Karpas-422 (cell line): Measurements from ENCODE around the gene DGKK. TPM values are rescaled to one million over a fixed set of nuclear protein-coding genes. Genes with fewer than 3 reads are reported as not detected.

ENCODE experiments used
- DNase-seq: peaks from one replicate; pipeline ENCODE4 v3.0.0-alpha.2; 2015
- H2AFZ ChIP-seq: fragments of 200-600 bp; sonication (generic); 2 replicates; pipeline ENCODE4 v1.6.1; 2014; ENCODE audit warnings: antibody characterized with exemption, low read length, mixed read lengths
- H3K27ac ChIP-seq: fragments of 200-600 bp; sonication (generic); 2 replicates; pipeline ENCODE4 v1.5.1; 2014; ENCODE audit warnings: mild to moderate bottlenecking, low read length, moderate library complexity
- H3K27me3 ChIP-seq: fragments of 200-600 bp; sonication (generic); 2 replicates; pipeline ENCODE4 v1.6.1; 2014; ENCODE audit warnings: low read length, mixed read lengths
- H3K36me3 ChIP-seq: fragments of 200-600 bp; sonication (generic); 2 replicates; pipeline ENCODE4 v1.6.1; 2014; ENCODE audit warnings: low read length, mixed read lengths; ENCODE audit not compliant: insufficient read depth
- H3K4me1 ChIP-seq: fragments of 200-600 bp; sonication (generic); 2 replicates; pipeline ENCODE4 v1.6.1; 2014; ENCODE audit warnings: mild to moderate bottlenecking, low read length, mixed read lengths
- H3K4me2 ChIP-seq: fragments of 200-600 bp; sonication (generic); 2 replicates; pipeline ENCODE4 v1.6.1; 2014; ENCODE audit warnings: low read length, low read depth, mild to moderate bottlenecking; ENCODE audit not compliant: poor library complexity, severe bottlenecking
- H3K4me3 ChIP-seq: fragments of 200-600 bp; sonication (generic); 2 replicates; pipeline ENCODE4 v1.5.1; 2014; ENCODE audit warnings: mild to moderate bottlenecking, antibody characterized with exemption, low read length, mixed read lengths
- H3K79me2 ChIP-seq: fragments of 200-600 bp; sonication (generic); 2 replicates; pipeline ENCODE4 v1.6.1; 2014; ENCODE audit warnings: mild to moderate bottlenecking, low read length, mixed read lengths
- H3K9ac ChIP-seq: fragments of 200-600 bp; sonication (generic); 2 replicates; pipeline ENCODE4 v1.6.0; 2014; ENCODE audit warnings: low read length
- H3K9me2 ChIP-seq: fragments of 200-600 bp; sonication (generic), shearing (Covaris generic); replicated peaks from 2 replicates; pipeline ENCODE4 v1.6.0; 2014; ENCODE audit warnings: mild to moderate bottlenecking, low read length, moderate library complexity; ENCODE audit not compliant: insufficient read depth
- H3K9me3 ChIP-seq: fragments of 300-700, 200-600 bp; sonication (generic); 2 replicates; pipeline ENCODE4 v1.6.1; 2014; ENCODE audit warnings: low read length, mixed read lengths
- H4K20me1 ChIP-seq: fragments of 200-600 bp; sonication (generic); 2 replicates; pipeline ENCODE4 v1.6.1; 2014; ENCODE audit warnings: mild to moderate bottlenecking, antibody characterized with exemption, low read length, low read depth; ENCODE audit not compliant: insufficient read depth
- total RNA-seq: library from RNA; depleted of rRNA; stranded (reverse); fragments of >200 nt; shearing (Covaris generic); gene quantifications from 2 replicates; pipeline ENCODE4 v1.2.3, GENCODE V29; 2014; ENCODE audit warnings: low replicate concordance; rRNA removed

DGKK gene, protein sequence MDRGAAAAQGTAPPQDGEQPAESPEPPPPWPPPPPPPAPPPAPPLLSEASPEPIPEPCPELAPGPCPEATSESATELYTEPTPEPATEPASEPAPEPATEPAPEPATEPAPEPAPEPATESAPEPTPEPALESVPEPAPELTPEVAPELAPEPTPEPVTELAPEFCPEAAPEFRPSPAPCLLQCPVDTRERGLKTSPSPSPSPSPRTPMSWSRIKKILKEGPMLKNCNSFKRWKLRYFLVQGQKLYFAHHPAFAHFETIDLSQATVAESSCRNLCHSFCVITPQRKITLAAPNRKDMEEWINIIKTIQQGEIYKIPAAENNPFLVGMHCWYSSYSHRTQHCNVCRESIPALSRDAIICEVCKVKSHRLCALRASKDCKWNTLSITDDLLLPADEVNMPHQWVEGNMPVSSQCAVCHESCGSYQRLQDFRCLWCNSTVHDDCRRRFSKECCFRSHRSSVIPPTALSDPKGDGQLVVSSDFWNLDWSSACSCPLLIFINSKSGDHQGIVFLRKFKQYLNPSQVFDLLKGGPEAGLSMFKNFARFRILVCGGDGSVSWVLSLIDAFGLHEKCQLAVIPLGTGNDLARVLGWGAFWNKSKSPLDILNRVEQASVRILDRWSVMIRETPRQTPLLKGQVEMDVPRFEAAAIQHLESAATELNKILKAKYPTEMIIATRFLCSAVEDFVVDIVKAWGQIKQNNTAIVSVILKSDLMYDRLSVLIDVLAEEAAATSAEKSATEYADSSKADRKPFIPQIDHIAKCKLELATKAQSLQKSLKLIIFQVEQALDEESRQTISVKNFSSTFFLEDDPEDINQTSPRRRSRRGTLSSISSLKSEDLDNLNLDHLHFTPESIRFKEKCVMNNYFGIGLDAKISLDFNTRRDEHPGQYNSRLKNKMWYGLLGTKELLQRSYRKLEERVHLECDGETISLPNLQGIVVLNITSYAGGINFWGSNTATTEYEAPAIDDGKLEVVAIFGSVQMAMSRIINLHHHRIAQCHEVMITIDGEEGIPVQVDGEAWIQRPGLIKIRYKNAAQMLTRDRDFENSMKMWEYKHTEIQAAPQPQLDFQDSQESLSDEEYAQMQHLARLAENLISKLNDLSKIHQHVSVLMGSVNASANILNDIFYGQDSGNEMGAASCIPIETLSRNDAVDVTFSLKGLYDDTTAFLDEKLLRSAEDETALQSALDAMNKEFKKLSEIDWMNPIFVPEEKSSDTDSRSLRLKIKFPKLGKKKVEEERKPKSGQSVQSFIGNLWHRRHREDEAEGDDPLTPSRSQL
- total RNA-seq, result not detected in 2 replicates

- Histone ChIP-seq H3K4me2 (no peak within 1 kb of the TSS), H2AFZ (no peak within 1 kb of the TSS), H3K9ac (no peak within 1 kb of the TSS), H3K27me3 (no peaks in the 10 kb centered on the region), H4K20me1 (no peaks in the 10 kb centered on the region), H3K4me1 (no peaks in the 10 kb centered on the region), H3K79me2 (no peaks in the 10 kb centered on the region), H3K9me2 (no peaks in the 10 kb centered on the region), H3K4me3 (no peak within 1 kb of the TSS), H3K36me3 (no peaks in the 10 kb centered on the region), H3K27ac (no peak within 1 kb of the TSS), H3K9me3 (no peaks in the 10 kb centered on the region)
- no peak for DNase-seq
These were observed at the start of gene DGKK for GRCh38 chrX:50470103-50471031. Gene DGKK (minus strand): TSS chrX:50470825. CDS start chrX:50470678, 147 bp downstream.

- H3K27me3 ChIP-seq, result no peaks in the 10 kb centered on the region
- H3K36me3 ChIP-seq, result no peaks in the 10 kb centered on the region
- H3K9me2 ChIP-seq, result no peaks in the 10 kb centered on the region
- H4K20me1 ChIP-seq, result no peaks in the 10 kb centered on the region
- H3K4me3 ChIP-seq, result no peak overlapping the region
- no peak for DNase-seq
- no peak overlapping the region for H2AFZ ChIP-seq
- H3K9ac ChIP-seq, result no peak overlapping the region
- no peaks in the 10 kb centered on the region for H3K4me1 ChIP-seq
- no peak overlapping the region for H3K4me2 ChIP-seq
- H3K9me3 ChIP-seq, result no peaks in the 10 kb centered on the region
- H3K27ac ChIP-seq, result no peak overlapping the region
- no peaks in the 10 kb centered on the region for H3K79me2 ChIP-seq
These were observed 44.2 kb upstream of the DGKK start for GRCh38 chrX:50514811-50515210.

- no peak for DNase-seq
- H3K9ac ChIP-seq, result no peak overlapping the region
- H3K4me1 ChIP-seq, result no peaks in the 10 kb centered on the region
- no peak overlapping the region for H3K4me2 ChIP-seq
- no peaks in the 10 kb centered on the region for H3K9me2 ChIP-seq
- H3K27ac ChIP-seq, result no peak overlapping the region
- H3K4me3 ChIP-seq, result no peak overlapping the region
- H2AFZ ChIP-seq, result no peak overlapping the region
- H3K36me3 ChIP-seq, result no peaks in the 10 kb centered on the region
- no peaks in the 10 kb centered on the region for H3K79me2 ChIP-seq
- H3K9me3 ChIP-seq, result no peaks in the 10 kb centered on the region
- H3K27me3 ChIP-seq, result no peaks in the 10 kb centered on the region
- no peaks in the 10 kb centered on the region for H4K20me1 ChIP-seq
These were observed 26.5 kb upstream of the DGKK start for GRCh38 chrX:50497114-50497513.

- Histone ChIP-seq H4K20me1 (no peaks in the 10 kb centered on the region), H3K4me1 (no peaks in the 10 kb centered on the region), H2AFZ (no peak overlapping the region), H3K4me3 (no peak overlapping the region), H3K27ac (no peak overlapping the region), H3K79me2 (no peaks in the 10 kb centered on the region), H3K9ac (no peak overlapping the region), H3K27me3 (no peaks in the 10 kb centered on the region), H3K36me3 (no peaks in the 10 kb centered on the region), H3K4me2 (no peak overlapping the region), H3K9me3 (no peaks in the 10 kb centered on the region), H3K9me2 (no peaks in the 10 kb centered on the region)
- DNase-seq, result no peak
These were observed 25.0 kb upstream of the DGKK start for GRCh38 chrX:50495616-50496015.

DNA sequence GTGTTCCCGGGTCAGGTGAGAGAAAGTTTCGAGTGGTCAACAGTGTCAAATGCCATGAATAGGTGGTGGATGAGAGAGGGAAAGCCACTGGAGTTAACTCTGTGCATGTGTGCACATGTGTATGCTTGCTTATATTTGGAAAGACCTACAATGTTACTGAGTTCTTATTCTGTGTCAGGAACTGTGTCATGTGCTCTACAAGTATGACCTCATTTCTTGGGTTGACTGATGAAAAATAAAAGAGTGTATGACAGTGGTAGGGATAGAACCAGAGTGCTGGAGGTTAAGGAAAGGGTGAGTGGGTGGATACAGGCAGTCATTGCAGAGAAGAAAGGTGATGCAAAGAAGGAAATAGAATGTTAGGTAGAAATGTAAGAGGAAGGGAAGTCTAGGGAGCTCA is 22.1 kb upstream of the DGKK start:
- no peaks in the 10 kb centered on the region for H3K79me2 ChIP-seq
- no peak overlapping the region for H3K4me2 ChIP-seq
- no peaks in the 10 kb centered on the region for H3K4me1 ChIP-seq

DNA sequence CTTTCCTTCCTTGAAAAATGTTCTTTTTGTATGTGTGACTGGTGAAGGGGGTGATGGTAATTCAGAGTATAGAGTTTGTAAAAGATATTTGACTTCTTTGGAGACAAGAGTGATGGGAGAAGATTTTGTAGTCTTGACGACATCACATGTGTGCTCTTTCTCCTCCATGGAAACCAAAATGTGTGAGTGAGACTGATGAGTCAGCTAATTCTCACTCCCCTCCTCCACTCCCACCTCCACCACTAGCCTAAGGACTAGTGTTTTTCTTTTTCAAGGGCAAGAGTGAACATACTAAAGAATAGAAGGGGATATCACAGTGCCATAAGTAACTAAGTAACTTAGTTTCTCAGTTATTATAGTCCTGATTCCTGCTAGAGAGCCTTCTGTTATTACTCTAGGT is 14.0 kb upstream of the DGKK start:
- Histone ChIP-seq H2AFZ (no peak overlapping the region), H3K4me1 (peaks cover 5% of the 10 kb centered on the region; the same call in 1 of the 2 replicates)

More for the DNA sequence above, 22.1 kb upstream of the DGKK start:
- no peak for DNase-seq
- H3K9ac ChIP-seq, result no peak overlapping the region
- no peak overlapping the region for H2AFZ ChIP-seq
- H3K9me2 ChIP-seq, result no peaks in the 10 kb centered on the region
- no peaks in the 10 kb centered on the region for H3K27me3 ChIP-seq
- no peaks in the 10 kb centered on the region for H4K20me1 ChIP-seq
- no peaks in the 10 kb centered on the region for H3K9me3 ChIP-seq
- no peak overlapping the region for H3K27ac ChIP-seq
- no peak overlapping the region for H3K4me3 ChIP-seq
- no peaks in the 10 kb centered on the region for H3K36me3 ChIP-seq

GRCh38 chrX:50483283-50483682 is 12.7 kb upstream of the DGKK start:
- Histone ChIP-seq H3K36me3 (no peaks in the 10 kb centered on the region), H3K27ac (no peak overlapping the region), H3K4me3 (no peak overlapping the region), H4K20me1 (no peaks in the 10 kb centered on the region), H3K27me3 (no peaks in the 10 kb centered on the region), H2AFZ (no peak overlapping the region), H3K9ac (no peak overlapping the region), H3K4me1 (peaks cover 5% of the 10 kb centered on the region; the same call in 1 of the 2 replicates), H3K9me3 (no peaks in the 10 kb centered on the region), H3K79me2 (no peaks in the 10 kb centered on the region), H3K9me2 (no peaks in the 10 kb centered on the region), H3K4me2 (no peak overlapping the region)
- DNase-seq, result no peak

More for the DNA sequence above, 14.0 kb upstream of the DGKK start:
- H3K9me3 ChIP-seq, result no peaks in the 10 kb centered on the region
- no peak overlapping the region for H3K9ac ChIP-seq
- no peaks in the 10 kb centered on the region for H3K9me2 ChIP-seq
- no peak overlapping the region for H3K4me3 ChIP-seq
- no peaks in the 10 kb centered on the region for H3K27me3 ChIP-seq
- no peaks in the 10 kb centered on the region for H4K20me1 ChIP-seq
- H3K36me3 ChIP-seq, result no peaks in the 10 kb centered on the region
- no peak for DNase-seq
- H3K27ac ChIP-seq, result no peak overlapping the region
- H3K4me2 ChIP-seq, result no peak overlapping the region
- H3K79me2 ChIP-seq, result no peaks in the 10 kb centered on the region
